Endothelial cell of umbilical vein (primary cell): Measurements from ENCODE around the gene TOR4A. TPM values are rescaled to one million over a fixed set of nuclear protein-coding genes. Genes with fewer than 3 reads are reported as not detected.

Experiments
- BruUV-seq: library from RNA; stranded (reverse); fragments of 400-500 nt; replicated peaks from 2 replicates; lab custom pipeline; 2021; lab: Mats Ljungman, UMichigan
- CTCF ChIA-PET: fragments of 300-600, 350-600 bp; sonication (Branson Sonifier 250); formaldehyde crosslinking; loops from one replicate; lab custom pipeline; 2021; ENCODE audit warnings: antibody characterized with exemption, inconsistent platforms; lab: Charles Lee
- POLR2A ChIA-PET: fragments of 300-600, 350-600 bp; sonication (Branson Sonifier 250); formaldehyde crosslinking; loops from one replicate; lab custom pipeline; 2021; ENCODE audit warnings: antibody characterized with exemption, inconsistent platforms; lab: Charles Lee
- DNase-seq: peaks from one replicate; pipeline ENCODE4 v3.0.0-alpha.2; 2011; ENCODE audit warnings: low read depth, low spot score
- FAIRE-seq: peaks from 2 replicates; lab custom pipeline; 2011; peaks lifted over from hg19 to GRCh38; lab: Jason Lieb, UNC
- H2AFZ ChIP-seq: 2 replicates; pipeline ENCODE4 v1.6.0; 2012; ENCODE audit warnings: low read depth, low read length, control low read depth, inconsistent platforms
- H3K27ac ChIP-seq: 2 replicates; pipeline ENCODE4 v1.5.1; 2011; ENCODE audit warnings: low read depth, mild to moderate bottlenecking, control low read depth, low read length, moderate library complexity; ENCODE audit not compliant: insufficient read depth
- H3K27me3 ChIP-seq, 2 experiments: 2 replicates each; pipeline versions ENCODE4 v1.6.0 to v1.6.1; 2011; ENCODE audit warnings: low read length in 2 of 2, mixed read lengths in 1 of 2; ENCODE audit not compliant: control insufficient read depth in 2 of 2, insufficient read depth in 2 of 2
- H3K36me3 ChIP-seq, 2 experiments: 2 replicates in 1 of 2; 3 replicates in 1 of 2; pipeline ENCODE4 v1.5.1; 2011; ENCODE audit warnings: low read length in 2 of 2, mild to moderate bottlenecking in 1 of 2, moderate library complexity in 1 of 2; ENCODE audit not compliant: control insufficient read depth in 2 of 2, insufficient read depth in 2 of 2; ENCODE audit errors: extremely low read depth in 1 of 2
- H3K4me1 ChIP-seq: 3 replicates; pipeline ENCODE4 v1.5.1; 2011; ENCODE audit warnings: mild to moderate bottlenecking, low read length; ENCODE audit not compliant: control insufficient read depth, insufficient read depth; ENCODE audit errors: extremely low read depth
- H3K4me2 ChIP-seq: 2 replicates; pipeline ENCODE4 v1.6.1; 2011; ENCODE audit warnings: low read length, control low read depth, mixed read lengths; ENCODE audit not compliant: insufficient read depth
- H3K4me3 ChIP-seq, 3 experiments: fragments of 200-600 bp in 1 of 3; sonication (generic), shearing (Covaris generic) in 1 of 3; replicated peaks in 1 of 3; 2 replicates each; pipeline ENCODE4 v1.5.1; 2011 to 2016; ENCODE audit warnings: control low read depth in 3 of 3, low read length in 3 of 3, mild to moderate bottlenecking in 2 of 3, inconsistent platforms in 1 of 3, low read depth in 1 of 3, moderate library complexity in 1 of 3; ENCODE audit not compliant: insufficient read depth in 1 of 3
- H3K79me2 ChIP-seq: 2 replicates; pipeline ENCODE4 v1.6.0; 2012; ENCODE audit warnings: low read length, inconsistent platforms; ENCODE audit not compliant: control insufficient read depth, insufficient read depth
- H3K9ac ChIP-seq: replicated peaks from 2 replicates; pipeline ENCODE3; 2011; ENCODE audit warnings: low read length, control low read depth; ENCODE audit not compliant: insufficient read depth; ENCODE audit errors: extremely low read depth
- H3K9me1 ChIP-seq: replicated peaks from 3 replicates; pipeline ENCODE4 v1.6.0; 2011; ENCODE audit warnings: mild to moderate bottlenecking, low read length; ENCODE audit not compliant: control insufficient read depth, insufficient read depth; ENCODE audit errors: extremely low read depth
- H3K9me3 ChIP-seq: replicated peaks from 2 replicates; pipeline ENCODE4 v1.5.1; 2012; ENCODE audit warnings: low read length, inconsistent platforms; ENCODE audit not compliant: control insufficient read depth, insufficient read depth
- H4K20me1 ChIP-seq: replicated peaks from 2 replicates; pipeline ENCODE3; 2011; ENCODE audit warnings: mild to moderate bottlenecking, low read length; ENCODE audit not compliant: control insufficient read depth, insufficient read depth; ENCODE audit errors: extremely low read depth
- CTCF ChIP-seq, 2 donors: IDR thresholded peaks; 1 replicate in 1 of 2; 2 replicates in 1 of 2; pipeline ENCODE4 v1.5.1; 2011; ENCODE audit warnings: low read length in 2 of 2, mild to moderate bottlenecking in 2 of 2, moderate library complexity in 2 of 2, control low read depth in 1 of 2, inconsistent platforms in 1 of 2, low read depth in 1 of 2; ENCODE audit not compliant: insufficient read depth in 1 of 2; ENCODE audit errors: extremely low read depth in 1 of 2
- EZH2 ChIP-seq: IDR thresholded peaks from 2 replicates; pipeline ENCODE4 v1.6.1; 2012; ENCODE audit warnings: borderline replicate concordance, low read depth, mild to moderate bottlenecking, moderate library complexity, low read length, inconsistent platforms; ENCODE audit not compliant: severe bottlenecking
- FOS ChIP-seq: IDR thresholded peaks from 2 replicates; pipeline ENCODE4 v1.6.1; 2011; ENCODE audit warnings: mild to moderate bottlenecking, low read length, moderate library complexity, borderline replicate concordance; ENCODE audit not compliant: insufficient read depth
- GATA2 ChIP-seq: IDR thresholded peaks from 2 replicates; pipeline ENCODE4 v1.7.0; 2011; ENCODE audit warnings: low read depth, mild to moderate bottlenecking, moderate library complexity, mixed read lengths, low read length; ENCODE audit not compliant: insufficient read length, insufficient read depth
- JUN ChIP-seq: IDR thresholded peaks from 2 replicates; pipeline ENCODE4 v1.6.1; 2011; ENCODE audit warnings: borderline replicate concordance, low read depth; ENCODE audit not compliant: insufficient read length, insufficient read depth
- MAX ChIP-seq: IDR thresholded peaks from 2 replicates; pipeline ENCODE4 v1.6.1; 2011; ENCODE audit not compliant: insufficient read depth, insufficient read length
- MYC ChIP-seq: IDR thresholded peaks from one replicate; pipeline ENCODE4 v1.6.1; 2011; ENCODE audit warnings: mild to moderate bottlenecking, low read depth, low read length
- POLR2A ChIP-seq: IDR thresholded peaks from 2 replicates; pipeline ENCODE4 v1.6.1; 2012; ENCODE audit warnings: low read depth, mild to moderate bottlenecking, control low read depth, low read length
- POLR2AphosphoS5 ChIP-seq: IDR thresholded peaks from 2 replicates; pipeline ENCODE4 v1.6.1; 2012; ENCODE audit warnings: low read depth, mild to moderate bottlenecking, control low read depth, low read length, moderate library complexity; ENCODE audit not compliant: insufficient read depth
- dilution Hi-C: fragments of 300-500 bp; cut with MboI; formaldehyde crosslinking; loops from one replicate; pipeline ENCODE4 v1.15.0; 2019; ENCODE audit warnings: low sequenced_read_pairs; ENCODE audit not compliant: extremely low pct_ligation_motif_present
- intact Hi-C: fragments of 100-400 bp; cut with micrococcal nuclease; formaldehyde crosslinking; loops from one replicate; pipeline ENCODE4 v1.10.0; 2022
- polyA plus RNA-seq, 4 experiments: library from polyadenylated mRNA; depleted of rRNA in 3 of 4; stranded (reverse) in 3 of 4; unstranded in 1 of 4; fragments of >200 nt; gene quantifications; 2 replicates each; pipeline versions ENCODE4 v1.2.1 to v1.2.3, GENCODE V29; 2011 to 2012; ENCODE audit warnings: missing spikeins in 1 of 4
- total RNA-seq: library from RNA; stranded (reverse); gene quantifications from 2 replicates; pipeline ENCODE4 v1.2.3, GENCODE V29; 2021

TOR4A gene
- total and polyA plus RNA-seq, 2 donors (not counting 3 experiments of a cell fraction or from before 2014, with no cell fraction given) = 32.4 to 48.0 TPM

- no peak for FAIRE-seq
- Histone ChIP-seq H3K79me2 (no peaks in the 10 kb centered on the region), H4K20me1 (no peaks in the 10 kb centered on the region), H3K4me3 (no peak overlapping the region), H2AFZ (no peak overlapping the region), H3K9ac (no peak overlapping the region), H3K36me3 (no peaks in the 10 kb centered on the region), H3K9me1 (no peaks in the 10 kb centered on the region), H3K27me3 (no peaks in the 10 kb centered on the region), H3K4me1 (peaks cover 9% of the 10 kb centered on the region), H3K27ac (no peak overlapping the region), H3K9me3 (no peaks in the 10 kb centered on the region), H3K4me2 (no peak overlapping the region)
- dilution Hi-C loops (no loop called here), intact Hi-C loops (no loop called here)
- no TSS peak for BruUV-seq
- TF ChIP-seq POLR2A (no peak), CTCF (IDR thresholded peaks at IDR 0.05; ENCODE audit: extremely low read depth in 1 of 2, insufficient read depth in 1 of 2, low read depth in 1 of 2, low read length in 2 of 2) (no peak), JUN (no peak), EZH2 (no peak), GATA2 (no peak), MAX (no peak), FOS (no peak), MYC (no peak), POLR2AphosphoS5 (no peak)
- DNase-seq = no peak
- CTCF ChIA-PET = interaction anchor here (1.3 to 1.9 kb wide), 2 partner anchors 11 to 26 kb away, joined by 4 to 14 read pairs; partner anchors contain the start of gene NRARP
- POLR2A ChIA-PET = interaction anchor here (0.5 kb wide), 1 partner anchor 348 kb away, joined by 3 read pairs; no protein-coding TSS in a partner anchor
Measured at GRCh38 chr9:137312852-137313325, 35.4 kb downstream of the TOR4A start.
